T47D (cell line): Measurements from ENCODE around the gene DES.
A peak's percentile ranks its signal among the peaks of the same experiment; 100 is the strongest.

ENCODE experiments used
- DNase-seq, 2 experiments: peaks; one replicate each; pipeline versions ENCODE4 v3.0.0 to v3.0.0-alpha.2; 2011 to 2012; ENCODE audit warnings: low read depth in 1 of 2, low spot score in 1 of 2
- JUND ChIP-seq: IDR thresholded peaks from 2 replicates; pipeline ENCODE4 v1.6.1; 2012; ENCODE audit warnings: low read depth
- in situ Hi-C: cut with HindIII; loops from 2 replicates; pipeline ENCODE4 v1.10.0; 2016; ENCODE audit warnings: low sequenced_read_pairs, low pct_unique_long_range_greater_than_20kb

The DES gene

DNA sequence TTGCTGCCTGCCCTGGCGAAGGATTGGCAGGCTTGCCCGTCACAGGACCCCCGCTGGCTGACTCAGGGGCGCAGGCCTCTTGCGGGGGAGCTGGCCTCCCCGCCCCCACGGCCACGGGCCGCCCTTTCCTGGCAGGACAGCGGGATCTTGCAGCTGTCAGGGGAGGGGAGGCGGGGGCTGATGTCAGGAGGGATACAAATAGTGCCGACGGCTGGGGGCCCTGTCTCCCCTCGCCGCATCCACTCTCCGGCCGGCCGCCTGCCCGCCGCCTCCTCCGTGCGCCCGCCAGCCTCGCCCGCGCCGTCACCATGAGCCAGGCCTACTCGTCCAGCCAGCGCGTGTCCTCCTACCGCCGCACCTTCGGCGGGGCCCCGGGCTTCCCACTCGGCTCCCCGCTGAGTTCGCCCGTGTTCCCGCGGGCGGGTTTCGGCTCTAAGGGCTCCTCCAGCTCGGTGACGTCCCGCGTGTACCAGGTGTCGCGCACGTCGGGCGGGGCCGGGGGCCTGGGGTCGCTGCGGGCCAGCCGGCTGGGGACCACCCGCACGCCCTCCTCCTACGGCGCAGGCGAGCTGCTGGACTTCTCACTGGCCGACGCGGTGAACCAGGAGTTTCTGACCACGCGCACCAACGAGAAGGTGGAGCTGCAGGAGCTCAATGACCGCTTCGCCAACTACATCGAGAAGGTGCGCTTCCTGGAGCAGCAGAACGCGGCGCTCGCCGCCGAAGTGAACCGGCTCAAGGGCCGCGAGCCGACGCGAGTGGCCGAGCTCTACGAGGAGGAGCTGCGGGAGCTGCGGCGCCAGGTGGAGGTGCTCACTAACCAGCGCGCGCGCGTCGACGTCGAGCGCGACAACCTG, at the start of gene DES:
Gene DES, plus strand, starts transcription at position 223 of the 857 bp plus-strand sequence. Its CDS starts 86 bp downstream, at position 309.
- no peak for TF ChIP-seq JUND
- no peak for DNase-seq
- in situ Hi-C loops = no loop called here

DNA sequence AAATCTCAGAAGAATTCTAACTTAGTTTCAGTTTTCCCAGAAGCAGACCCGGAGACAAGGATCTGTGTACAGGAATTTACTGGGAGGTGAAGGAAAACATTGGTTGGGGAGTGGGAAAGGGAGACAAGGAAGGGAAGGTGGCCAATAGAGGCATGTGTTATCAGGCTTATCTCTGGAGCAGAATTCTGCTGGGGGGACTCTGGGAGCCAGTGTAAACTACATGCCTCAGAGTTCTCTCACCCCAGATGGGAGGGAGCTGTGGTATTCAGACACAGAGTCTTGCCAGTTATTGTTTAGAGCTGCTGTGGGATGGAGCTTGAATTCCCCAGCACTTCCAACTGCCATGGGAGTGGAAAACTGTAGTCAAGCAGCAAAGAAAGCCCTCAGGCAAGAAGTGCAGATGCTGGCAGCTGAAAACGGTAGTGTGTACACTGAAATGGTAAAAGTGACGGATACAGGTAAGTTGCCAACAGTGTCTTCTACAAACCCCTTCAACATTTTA, 49.4 kb upstream of the DES start:
- in situ Hi-C loops = no loop called here
- DNase-seq = peak in 1 of 2 experiments; percentile 80
- no peak for TF ChIP-seq JUND

- TF ChIP-seq JUND = no peak
- peak in 1 of 2 experiments; percentile 77 for DNase-seq
- in situ Hi-C loops = no loop called here
These were observed 48.7 kb upstream of the DES start for GRCh38 chr2:219369447-219369861.

GRCh38 chr2:219378163-219378851, 39.9 kb upstream of the DES start:
- in situ Hi-C loops = no loop called here
- no peak for TF ChIP-seq JUND
- DNase-seq = no peak

DNA sequence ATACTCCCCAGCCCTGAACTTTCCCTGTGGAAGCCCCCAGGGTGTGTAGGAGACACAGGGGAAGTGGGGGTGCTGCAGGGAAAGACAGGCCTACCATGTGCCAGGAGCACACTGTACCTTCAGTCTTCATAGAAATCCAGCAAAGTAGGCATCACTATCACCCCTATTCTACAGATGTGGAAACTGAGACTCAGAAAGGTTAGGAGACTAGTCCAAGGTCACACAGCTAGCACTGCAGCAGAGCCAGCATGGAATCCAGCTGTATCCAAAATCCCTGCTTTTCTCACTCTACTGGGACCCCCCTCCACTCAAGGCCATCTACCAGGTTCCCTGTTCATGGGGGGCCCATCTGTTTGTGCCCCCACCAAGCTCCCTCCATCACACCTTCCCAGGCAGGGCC, 37.3 kb upstream of the DES start:
- in situ Hi-C loops = no loop called here
- TF ChIP-seq JUND = no peak
- DNase-seq = no peak

GRCh38 chr2:219381448-219381847, 36.7 kb upstream of the DES start:
- in situ Hi-C loops = no loop called here
- no peak for TF ChIP-seq JUND
- no peak for DNase-seq

DNA sequence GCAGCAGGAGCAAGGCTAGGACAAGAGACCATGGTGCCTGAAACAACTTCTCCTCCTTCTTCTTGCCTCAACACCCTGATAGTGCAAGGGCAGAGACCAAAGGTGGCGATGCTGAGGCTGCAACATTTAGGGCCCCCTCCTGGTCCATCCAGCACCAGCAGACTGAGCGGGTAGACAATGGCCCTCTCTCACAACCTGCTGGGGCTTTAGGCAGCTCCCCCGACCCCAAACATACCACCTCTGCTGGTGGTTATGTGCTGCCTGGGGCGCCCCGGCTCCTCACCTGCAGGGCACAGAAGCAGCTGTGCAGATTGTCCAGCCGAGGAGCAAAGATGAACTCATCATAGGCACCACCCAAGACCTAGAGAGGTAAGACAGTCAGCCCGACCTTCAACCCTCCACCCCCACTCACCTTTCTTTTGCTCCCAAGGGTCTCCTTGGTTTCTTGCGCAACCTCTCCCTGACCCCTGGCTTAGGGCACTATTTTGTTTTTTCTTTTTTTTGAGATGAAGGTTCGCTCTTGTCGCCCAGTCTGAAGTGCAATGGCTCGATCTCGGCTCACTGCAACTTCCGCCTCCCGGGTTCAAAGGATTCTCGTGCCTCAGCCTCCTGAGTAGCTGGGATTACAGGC, 34.0 kb upstream of the DES start:
- in situ Hi-C loops = no loop called here
- DNase-seq = no peak
- TF ChIP-seq JUND = no peak

DNA sequence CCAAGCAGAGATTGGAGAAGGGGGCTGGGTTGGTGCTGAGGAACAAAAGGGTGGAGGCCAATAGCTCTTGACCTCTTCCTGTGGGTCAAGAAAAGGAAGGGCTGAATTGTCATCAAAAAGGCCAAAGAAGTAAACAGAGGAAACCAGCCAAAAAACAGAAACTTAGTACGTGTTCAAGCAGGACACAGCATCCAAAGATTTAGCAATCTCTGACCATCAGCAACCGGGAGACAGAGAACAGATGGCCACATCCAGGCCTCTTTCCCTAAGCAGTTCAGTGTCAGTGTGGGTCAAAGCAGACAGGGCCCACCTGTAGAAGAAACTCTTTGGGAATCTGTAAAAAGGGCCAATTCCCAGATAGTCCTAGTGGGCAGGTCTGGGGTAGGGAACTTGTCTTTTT, 33.3 kb upstream of the DES start:
- no peak for TF ChIP-seq JUND
- DNase-seq = no peak
- in situ Hi-C loops = no loop called here

- in situ Hi-C loops = no loop called here
- no peak for DNase-seq
- TF ChIP-seq JUND = no peak
These were observed 32.1 kb upstream of the DES start for GRCh38 chr2:219385958-219386520.

GRCh38 chr2:219386532-219387280, 31.5 kb upstream of the DES start:
- in situ Hi-C loops = no loop called here
- no peak for DNase-seq
- TF ChIP-seq JUND = no peak

- in situ Hi-C loops = no loop called here
- DNase-seq = peak; percentile 54 to 90
- TF ChIP-seq JUND = no peak
These were observed 30.7 kb upstream of the DES start, which contains the start of gene DNPEP for GRCh38 chr2:219387306-219388120. Gene DNPEP (minus strand): TSS chr2:219387912. CDS start chr2:219387794, 118 bp downstream.
